Hepatocyte (in vitro differentiated cells): ENCODE measurements around the gene MVD.

Experiments used
- EZH2 ChIP-seq: fragments of 200-600 bp; sonication (generic); IDR thresholded peaks from 2 replicates; pipeline ENCODE4 v1.6.1; 2016; ENCODE audit warnings: antibody characterized with exemption, mild to moderate bottlenecking, borderline replicate concordance
- EZH2phosphoT487 ChIP-seq: fragments of 200-600 bp; sonication (generic); IDR thresholded peaks from one replicate; pipeline ENCODE4 v1.6.1; 2018; ENCODE audit warnings: antibody characterized with exemption, mild to moderate bottlenecking, low read depth, moderate library complexity; ENCODE audit not compliant: unreplicated experiment, severe bottlenecking
- TF ChIP-seq, protein P1 (sequence below): fragments of 200-600 bp; sonication (generic); IDR thresholded peaks from 2 replicates; pipeline ENCODE4 v1.5.1; 2016; ENCODE audit warnings: antibody characterized with exemption, mild to moderate bottlenecking; ENCODE audit not compliant: poor library complexity

DNA sequence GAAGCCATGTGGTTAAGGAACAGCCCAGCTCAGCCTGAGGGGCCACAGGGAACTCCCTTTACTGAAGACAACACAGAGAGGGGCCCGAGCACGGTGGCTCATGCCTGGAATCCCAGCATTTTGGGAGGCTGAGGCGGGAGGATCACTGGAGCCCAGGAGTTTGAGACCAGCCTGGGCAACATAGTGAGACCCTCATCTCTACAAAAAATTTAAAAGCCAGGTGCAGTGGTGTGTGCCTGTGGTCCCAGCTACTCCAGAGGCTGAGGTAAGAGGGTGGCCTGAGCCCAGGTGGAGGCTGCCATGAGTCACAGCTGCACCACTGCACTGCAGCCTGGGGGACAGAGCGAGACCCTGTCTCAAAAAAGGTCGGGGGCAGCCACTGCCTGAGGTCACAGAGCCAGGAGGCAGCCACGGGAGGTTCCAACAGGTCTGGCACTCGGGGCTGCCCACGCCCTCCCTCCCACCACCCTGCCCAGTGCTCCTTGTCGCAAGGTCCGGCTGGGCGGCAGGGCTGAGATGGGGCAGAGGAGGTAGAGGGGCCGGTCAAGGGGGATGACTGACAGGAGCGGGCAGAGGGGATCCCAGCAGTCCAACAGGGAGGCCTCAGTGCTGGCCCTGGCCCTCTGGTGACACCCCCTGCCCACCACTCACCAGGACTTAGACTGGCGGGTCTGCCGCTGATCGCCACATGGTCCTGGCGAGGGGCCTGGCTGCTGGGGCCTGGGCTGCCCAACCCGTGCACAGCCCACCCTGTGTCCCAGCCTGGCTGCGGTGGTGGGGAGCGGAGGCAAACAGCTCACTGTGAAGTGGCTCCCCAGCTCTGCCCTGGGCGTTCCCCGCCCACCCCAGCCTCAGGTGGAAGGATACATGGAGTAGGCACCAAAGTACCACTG lies 15.5 kb downstream of the MVD start:
- TF ChIP-seq, protein P1, sequence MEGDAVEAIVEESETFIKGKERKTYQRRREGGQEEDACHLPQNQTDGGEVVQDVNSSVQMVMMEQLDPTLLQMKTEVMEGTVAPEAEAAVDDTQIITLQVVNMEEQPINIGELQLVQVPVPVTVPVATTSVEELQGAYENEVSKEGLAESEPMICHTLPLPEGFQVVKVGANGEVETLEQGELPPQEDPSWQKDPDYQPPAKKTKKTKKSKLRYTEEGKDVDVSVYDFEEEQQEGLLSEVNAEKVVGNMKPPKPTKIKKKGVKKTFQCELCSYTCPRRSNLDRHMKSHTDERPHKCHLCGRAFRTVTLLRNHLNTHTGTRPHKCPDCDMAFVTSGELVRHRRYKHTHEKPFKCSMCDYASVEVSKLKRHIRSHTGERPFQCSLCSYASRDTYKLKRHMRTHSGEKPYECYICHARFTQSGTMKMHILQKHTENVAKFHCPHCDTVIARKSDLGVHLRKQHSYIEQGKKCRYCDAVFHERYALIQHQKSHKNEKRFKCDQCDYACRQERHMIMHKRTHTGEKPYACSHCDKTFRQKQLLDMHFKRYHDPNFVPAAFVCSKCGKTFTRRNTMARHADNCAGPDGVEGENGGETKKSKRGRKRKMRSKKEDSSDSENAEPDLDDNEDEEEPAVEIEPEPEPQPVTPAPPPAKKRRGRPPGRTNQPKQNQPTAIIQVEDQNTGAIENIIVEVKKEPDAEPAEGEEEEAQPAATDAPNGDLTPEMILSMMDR = no peak
- TF ChIP-seq EZH2 (no peak), EZH2phosphoT487 (no peak)
